Cardiac muscle cell (in vitro differentiated cells and primary cell): Measurements from ENCODE around the gene KDM8. TPM values are rescaled to one million over a fixed set of nuclear protein-coding genes. Genes with fewer than 3 reads are reported as not detected.

Experiments
- DNase-seq, 2 donors: peaks; one replicate each; pipeline versions ENCODE4 v3.0.0 to v3.0.0-alpha.2; 2010 to 2017; ENCODE audit warnings: low read depth in 1 of 2, low spot score in 1 of 2
- H3K27ac ChIP-seq: fragments of 200-600 bp; sonication (generic); 2 replicates; pipeline ENCODE4 v1.5.1; 2016
- H3K27me3 ChIP-seq: fragments of 200-600 bp; sonication (generic); 2 replicates; pipeline ENCODE4 v1.6.0; 2016; ENCODE audit warnings: control low read depth
- H3K36me3 ChIP-seq: fragments of 200-600 bp; sonication (generic); 2 replicates; pipeline ENCODE4 v1.5.1; 2016; ENCODE audit warnings: control low read depth
- H3K4me1 ChIP-seq: fragments of 200-600 bp; sonication (generic); 2 replicates; pipeline ENCODE4 v1.8.1; 2017; ENCODE audit warnings: low read depth, mild to moderate bottlenecking, mixed run types
- H3K4me3 ChIP-seq: fragments of 200-600 bp; sonication (generic); 2 replicates; pipeline ENCODE4 v1.5.1; 2016; ENCODE audit warnings: mild to moderate bottlenecking
- H3K9me3 ChIP-seq: fragments of 200-600 bp; sonication (generic); 2 replicates; pipeline ENCODE4 v1.5.1; 2017; ENCODE audit warnings: low read depth, mild to moderate bottlenecking, control low read depth
- polyA plus RNA-seq: library from polyadenylated mRNA; unstranded; fragments of >200 nt; fragmentation: Nextera tagmentation; extraction: Ambion mirVana; gene quantifications from 2 replicates; pipeline ENCODE4 v1.2.1, GENCODE V29; 2016
- total RNA-seq: library from RNA; depleted of rRNA; stranded (reverse); fragments of >200 nt; gene quantifications from 2 replicates; pipeline ENCODE4 v1.2.3, GENCODE V29; 2016
- TF ChIP-seq, protein P1 (sequence below): IDR thresholded peaks from 2 replicates; pipeline ENCODE4 v1.5.1; 2012; ENCODE audit warnings: low read depth, mild to moderate bottlenecking, low read length

KDM8 gene
- total RNA-seq (5.7 and 8.5 TPM in 2 replicates), polyA plus RNA-seq (10.5 TPM in 2 replicates)

DNA sequence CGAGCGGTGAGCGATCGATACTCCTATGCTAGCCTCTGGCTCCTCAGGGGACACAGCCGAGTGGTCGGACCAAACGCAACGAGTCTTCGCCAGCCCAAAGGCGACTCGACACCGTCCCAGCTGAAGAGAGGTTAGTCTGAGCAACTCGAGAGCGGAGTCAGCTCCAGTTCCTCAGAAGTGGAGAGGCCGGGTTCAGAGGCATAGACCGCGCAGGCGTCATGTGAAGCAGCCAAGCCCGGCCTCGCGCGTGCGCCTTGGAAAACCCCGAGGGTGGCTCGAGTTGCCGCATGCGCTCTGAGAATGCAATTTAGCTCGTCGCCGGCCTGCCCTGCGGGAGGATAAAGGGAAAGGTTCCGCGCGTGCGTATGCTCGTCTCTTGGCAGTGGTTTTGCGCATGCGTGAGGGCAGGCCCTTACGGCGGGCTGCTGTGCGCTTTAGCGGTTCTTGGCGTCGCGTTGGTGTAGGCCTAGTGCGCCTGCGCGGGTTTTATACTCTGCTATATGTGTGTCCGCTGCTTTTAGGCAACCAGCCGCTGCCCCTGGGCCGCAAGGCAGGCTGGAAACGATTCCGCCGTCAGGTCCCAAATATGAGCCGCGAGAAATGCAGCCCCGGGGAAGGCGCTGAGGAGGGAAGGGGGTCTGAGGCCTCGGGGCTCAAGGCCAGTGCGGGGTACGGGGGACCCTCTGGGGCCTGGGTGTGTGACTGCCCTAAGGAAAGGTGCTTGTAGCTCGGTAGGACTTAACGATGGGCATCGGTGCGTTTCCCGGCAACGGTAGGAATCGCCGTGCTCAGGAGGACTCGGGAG, at the start of gene KDM8:
TSS of gene KDM8 (plus strand) at position 20 of the 805 bp plus-strand sequence. CDS start 6,598 bp downstream, outside the sequence.
- Histone ChIP-seq H3K4me3 (peak within 1 kb of the TSS; percentile 62), H3K27me3 (no peaks in the 10 kb centered on the region), H3K4me1 (peaks cover 9% of the 10 kb centered on the region), H3K27ac (peak within 1 kb of the TSS; percentile 99), H3K36me3 (no peaks in the 10 kb centered on the region), H3K9me3 (no peaks in the 10 kb centered on the region)
- DNase-seq = peak; percentile 100
- TF ChIP-seq, protein P1, sequence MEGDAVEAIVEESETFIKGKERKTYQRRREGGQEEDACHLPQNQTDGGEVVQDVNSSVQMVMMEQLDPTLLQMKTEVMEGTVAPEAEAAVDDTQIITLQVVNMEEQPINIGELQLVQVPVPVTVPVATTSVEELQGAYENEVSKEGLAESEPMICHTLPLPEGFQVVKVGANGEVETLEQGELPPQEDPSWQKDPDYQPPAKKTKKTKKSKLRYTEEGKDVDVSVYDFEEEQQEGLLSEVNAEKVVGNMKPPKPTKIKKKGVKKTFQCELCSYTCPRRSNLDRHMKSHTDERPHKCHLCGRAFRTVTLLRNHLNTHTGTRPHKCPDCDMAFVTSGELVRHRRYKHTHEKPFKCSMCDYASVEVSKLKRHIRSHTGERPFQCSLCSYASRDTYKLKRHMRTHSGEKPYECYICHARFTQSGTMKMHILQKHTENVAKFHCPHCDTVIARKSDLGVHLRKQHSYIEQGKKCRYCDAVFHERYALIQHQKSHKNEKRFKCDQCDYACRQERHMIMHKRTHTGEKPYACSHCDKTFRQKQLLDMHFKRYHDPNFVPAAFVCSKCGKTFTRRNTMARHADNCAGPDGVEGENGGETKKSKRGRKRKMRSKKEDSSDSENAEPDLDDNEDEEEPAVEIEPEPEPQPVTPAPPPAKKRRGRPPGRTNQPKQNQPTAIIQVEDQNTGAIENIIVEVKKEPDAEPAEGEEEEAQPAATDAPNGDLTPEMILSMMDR = no peak

DNA sequence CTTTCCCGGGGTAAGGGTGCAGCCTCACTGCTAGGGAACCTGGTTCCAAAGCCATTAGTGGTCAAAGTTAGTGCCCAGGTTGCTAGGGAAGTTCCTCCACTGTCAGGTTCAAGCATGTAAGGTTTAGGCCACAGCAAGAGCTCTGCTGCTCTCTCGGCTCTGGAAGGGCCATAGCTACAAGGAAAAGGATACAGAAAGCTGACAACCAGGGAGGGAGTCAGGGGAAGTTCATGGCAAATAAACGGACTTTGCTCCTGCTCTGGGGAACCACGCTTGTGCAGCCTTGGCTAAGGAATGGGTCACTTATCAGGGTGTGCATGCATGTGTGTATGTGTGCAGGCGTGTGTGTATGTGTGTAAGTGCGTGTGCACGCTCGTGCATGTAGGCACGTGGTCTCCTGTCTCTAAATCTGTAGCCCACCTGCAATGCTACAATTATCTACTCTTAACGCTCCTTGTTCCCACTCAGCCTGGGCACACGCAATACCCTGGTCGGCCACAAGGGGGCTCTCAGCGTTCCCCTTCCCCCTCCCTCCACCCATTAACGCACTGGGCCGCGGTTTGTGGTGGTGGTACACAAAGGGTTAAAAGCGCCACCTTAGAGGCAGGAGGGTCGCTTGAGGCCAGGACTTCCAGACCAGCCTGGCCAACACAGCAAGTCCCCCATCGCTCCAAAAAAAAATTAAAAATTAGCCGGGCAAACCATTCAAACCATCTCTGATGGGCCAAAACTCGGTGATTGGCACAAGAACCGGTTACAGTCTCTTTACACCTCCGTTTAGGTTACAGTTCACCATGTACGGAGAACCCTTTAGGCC, 48.4 kb upstream of the KDM8 start:
- peak; percentile 48 to 62 for DNase-seq
- Histone ChIP-seq H3K27me3 (no peaks in the 10 kb centered on the region), H3K4me1 (no peaks in the 10 kb centered on the region), H3K27ac (no peak overlapping the region), H3K36me3 (no peaks in the 10 kb centered on the region), H3K9me3 (no peaks in the 10 kb centered on the region), H3K4me3 (no peak overlapping the region)
- TF ChIP-seq, protein P1 = peak; percentile 98

DNA sequence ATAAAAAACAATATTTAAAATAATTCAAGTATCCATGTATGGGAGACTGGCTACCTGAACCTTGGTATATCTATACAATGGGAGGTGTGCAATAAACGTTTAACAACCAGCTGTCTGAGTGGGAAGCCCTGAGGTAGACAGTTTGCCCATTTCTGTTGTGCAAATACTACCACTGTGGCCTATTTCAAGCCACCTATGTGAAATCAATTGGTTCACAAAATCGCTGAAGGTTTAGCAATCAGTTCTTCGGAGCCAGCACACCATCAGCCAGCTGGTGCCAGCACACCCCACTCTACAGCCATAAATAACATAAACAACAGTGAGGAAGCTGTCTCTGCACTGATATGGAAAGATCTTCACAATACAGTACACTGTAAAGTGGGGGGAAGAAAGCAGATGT, 46.7 kb upstream of the KDM8 start:
- Histone ChIP-seq H3K27ac (no peak overlapping the region), H3K36me3 (no peaks in the 10 kb centered on the region)
- TF ChIP-seq, protein P1 = no peak

DNA sequence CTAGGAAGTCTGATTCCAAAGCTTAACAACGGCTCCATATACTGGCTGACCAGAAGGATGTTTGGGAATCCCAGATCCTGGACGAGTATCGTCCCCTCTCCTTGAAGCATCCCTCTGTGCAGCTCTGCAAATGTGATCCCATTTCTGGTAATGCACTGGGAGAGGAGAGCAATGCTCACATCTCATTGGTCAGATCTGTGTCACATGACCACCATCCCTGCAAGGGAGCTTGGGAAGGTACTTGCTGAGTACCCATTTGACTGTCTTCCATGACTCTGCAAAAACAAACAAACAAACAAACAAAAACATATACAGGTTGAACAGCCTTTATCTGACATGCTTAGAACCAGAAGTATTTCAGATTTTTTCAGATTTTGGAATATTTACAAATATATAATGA, 41.9 kb upstream of the KDM8 start:
- no peak overlapping the region for H3K27ac ChIP-seq
- no peaks in the 10 kb centered on the region for H3K27me3 ChIP-seq
- no peaks in the 10 kb centered on the region for H3K36me3 ChIP-seq
- no peak overlapping the region for H3K4me3 ChIP-seq
- no peak for DNase-seq
- H3K4me1 ChIP-seq = no peaks in the 10 kb centered on the region
- no peaks in the 10 kb centered on the region for H3K9me3 ChIP-seq
- TF ChIP-seq, protein P1 = no peak

More for the DNA sequence above, 46.7 kb upstream of the KDM8 start:
- DNase-seq = no peak
- Histone ChIP-seq H3K4me3 (no peak overlapping the region), H3K9me3 (no peaks in the 10 kb centered on the region), H3K27me3 (no peaks in the 10 kb centered on the region), H3K4me1 (no peaks in the 10 kb centered on the region)

DNA sequence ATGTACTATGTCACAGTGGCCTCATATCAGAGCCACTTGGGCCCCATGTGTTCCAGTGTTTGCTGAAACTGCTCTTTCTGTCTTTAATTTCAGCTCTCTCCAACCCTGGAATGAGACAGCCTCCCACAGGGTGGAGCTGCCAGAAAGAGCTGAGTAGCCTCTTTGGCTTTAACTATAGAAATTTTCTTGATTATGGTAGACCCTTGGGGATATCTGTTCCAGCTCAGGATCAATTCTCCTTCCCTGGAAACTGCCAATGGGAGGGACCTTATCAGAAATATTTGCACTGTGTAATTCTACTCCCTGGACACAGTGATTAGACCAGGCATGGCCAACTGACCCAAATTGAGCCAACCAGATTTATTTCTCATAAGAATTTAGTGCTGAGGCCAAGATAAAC, 39.0 kb upstream of the KDM8 start:
- Histone ChIP-seq H3K36me3 (no peaks in the 10 kb centered on the region), H3K4me1 (no peaks in the 10 kb centered on the region), H3K9me3 (no peaks in the 10 kb centered on the region), H3K27me3 (no peaks in the 10 kb centered on the region), H3K27ac (no peak overlapping the region), H3K4me3 (no peak overlapping the region)
- TF ChIP-seq, protein P1 = no peak
- no peak for DNase-seq
